K562 (cell line): ENCODE data around the gene DNAJC25. TPM values are rescaled to one million over a fixed set of nuclear protein-coding genes. Genes with fewer than 3 reads are reported as not detected.

Experiments used
- ATAC-seq: fragments of 200-7000 bp; cut with Tn5 transposase; 3 replicates; pipeline ENCODE4 v1.9.1; 2020; ENCODE audit warnings: moderate library complexity
- BruUV-seq: library from RNA; stranded (reverse); fragments of 400-500 nt; replicated peaks from 2 replicates; lab custom pipeline; 2021; lab: Mats Ljungman, UMichigan
- CTCF ChIA-PET: fragments of 300-600 bp; formaldehyde crosslinking; extraction: SDS; loops from one replicate; lab custom pipeline; 2021; ENCODE audit warnings: low intra/inter-chr PET ratio; lab: Yijun Ruan, JAX
- POLR2A ChIA-PET: fragments of 300-600, 350-650 bp; sonication (Branson Sonifier 250); formaldehyde crosslinking; extraction: SDS; loops from one replicate; lab custom pipeline; 2021; ENCODE audit warnings: antibody characterized with exemption, inconsistent platforms; lab: Yijun Ruan, JAX
- DNase-seq, 4 experiments: peaks; one replicate each; pipeline versions ENCODE4 v3.0.0 to v3.0.0-alpha.2; 2011 to 2018; ENCODE audit warnings: low spot score in 3 of 4, mixed read lengths in 3 of 4; ENCODE audit errors: extremely low read depth in 1 of 4
- FAIRE-seq: peaks from 2 replicates; lab custom pipeline; 2011; peaks lifted over from hg19 to GRCh38; lab: Jason Lieb, UNC
- H2AFZ ChIP-seq: 2 replicates; pipeline ENCODE4 v1.6.0; 2011; ENCODE audit warnings: low read depth, low read length, control low read depth, inconsistent platforms
- H3K27ac ChIP-seq: fragments of 200-600 bp; 3 replicates; pipeline ENCODE4 v1.8.0; 2011; ENCODE audit warnings: low read depth, mild to moderate bottlenecking, control low read depth, inconsistent platforms, low read length, moderate library complexity, mixed read lengths; ENCODE audit errors: extremely low read depth
- H3K27me3 ChIP-seq, 2 experiments: fragments of 300-600 bp in 1 of 2; 2 replicates in 1 of 2; 3 replicates in 1 of 2; pipeline versions ENCODE4 v1.6.0 to v1.8.0; 2011; ENCODE audit warnings: inconsistent platforms in 2 of 2, low read length in 2 of 2, mild to moderate bottlenecking in 1 of 2, mixed read lengths in 1 of 2, moderate library complexity in 1 of 2; ENCODE audit not compliant: control insufficient read depth in 2 of 2, insufficient read depth in 2 of 2
- H3K36me3 ChIP-seq: fragments of 300-600 bp; 3 replicates; pipeline ENCODE4 v1.8.0; 2011; ENCODE audit warnings: mild to moderate bottlenecking, low read length, inconsistent platforms; ENCODE audit not compliant: control insufficient read depth, insufficient read depth
- H3K4me1 ChIP-seq, 2 experiments: fragments of 200-600 bp in 1 of 2; replicated peaks in 1 of 2; 2 replicates in 1 of 2; 3 replicates in 1 of 2; pipeline versions ENCODE4 v1.5.1 to v1.8.0; 2011; ENCODE audit warnings: inconsistent platforms in 2 of 2, low read length in 2 of 2, mild to moderate bottlenecking in 1 of 2, mixed read lengths in 1 of 2, moderate library complexity in 1 of 2; ENCODE audit not compliant: control insufficient read depth in 2 of 2, insufficient read depth in 2 of 2
- H3K4me2 ChIP-seq: 2 replicates; pipeline ENCODE4 v1.6.1; 2011; ENCODE audit warnings: low read length, control low read depth, inconsistent platforms, mixed read lengths; ENCODE audit not compliant: insufficient read depth
- H3K4me3 ChIP-seq: fragments of 200-600 bp; sonication (generic), shearing (Covaris generic); 2 replicates; pipeline ENCODE4 v1.5.1; 2016; ENCODE audit warnings: control low read depth, inconsistent platforms
- H3K79me2 ChIP-seq: fragments of 200-600 bp; 3 replicates; pipeline ENCODE4 v1.8.0; 2011; ENCODE audit warnings: low read length, inconsistent platforms; ENCODE audit not compliant: control insufficient read depth, insufficient read depth
- H3K9ac ChIP-seq, 2 experiments: 2 replicates each; pipeline versions ENCODE4 v1.6.0 to v1.6.1; 2011; ENCODE audit warnings: low read depth in 2 of 2, low read length in 2 of 2, control low read depth in 1 of 2, inconsistent platforms in 1 of 2, mild to moderate bottlenecking in 1 of 2, mixed read lengths in 1 of 2; ENCODE audit not compliant: insufficient read depth in 1 of 2
- H3K9me1 ChIP-seq: one replicate; pipeline ENCODE4 v1.6.0; 2011; ENCODE audit warnings: inconsistent platforms, mild to moderate bottlenecking, low read length, moderate library complexity; ENCODE audit not compliant: control insufficient read depth, insufficient read depth
- H3K9me3 ChIP-seq: replicated peaks from 2 replicates; pipeline ENCODE4 v1.5.1; 2011; ENCODE audit warnings: low read depth, low read length, inconsistent platforms; ENCODE audit not compliant: control insufficient read depth, insufficient read depth
- H4K20me1 ChIP-seq: replicated peaks from 2 replicates; pipeline ENCODE4 v1.6.1; 2011; ENCODE audit warnings: low read length, inconsistent platforms, mixed read lengths; ENCODE audit not compliant: control insufficient read depth, insufficient read depth
- E2F6 ChIP-seq, 2 experiments: IDR thresholded peaks; 2 replicates each; pipeline ENCODE4 v1.6.1; 2011; ENCODE audit warnings: borderline replicate concordance in 1 of 2, control low read depth in 1 of 2, low read depth in 1 of 2, low read length in 1 of 2, mild to moderate bottlenecking in 1 of 2, mixed read lengths in 1 of 2, moderate library complexity in 1 of 2; ENCODE audit not compliant: insufficient read depth in 1 of 2, insufficient read length in 1 of 2, poor library complexity in 1 of 2, severe bottlenecking in 1 of 2; ENCODE audit errors: extremely low read depth in 1 of 2
- HOXB6 ChIP-seq: fragments of 250-450 bp; sonication (Bioruptor Pico); IDR thresholded peaks from 2 replicates; pipeline ENCODE4 v1.5.1; 2022; ENCODE audit warnings: mild to moderate bottlenecking, borderline replicate concordance
- MAFF ChIP-seq: IDR thresholded peaks from 2 replicates; pipeline ENCODE4 v1.6.1; 2012; ENCODE audit warnings: low read length, improper control_type of control experiment
- MCM5 ChIP-seq: fragments of 450-650 bp; IDR thresholded peaks from 2 replicates; pipeline ENCODE4 v1.6.1; 2016; ENCODE audit warnings: low read depth
- MEF2D ChIP-seq: conservative IDR thresholded peaks from 2 replicates; pipeline ENCODE4 v1.6.1; 2016; ENCODE audit warnings: low read depth, missing genetic modification characterization, missing compliant biosample characterization
- MLX ChIP-seq, 2 experiments: fragments of 450-650 bp in 1 of 2; sonication (generic) in 1 of 2; formaldehyde crosslinking; conservative IDR thresholded peaks; 2 replicates each; pipeline versions ENCODE4 v1.4.0 to v1.8.1; 2020 to 2022; ENCODE audit warnings: mild to moderate bottlenecking in 1 of 2, missing genetic modification reagents in 1 of 2
- NFE2L1 ChIP-seq: fragments of 450-650 bp; IDR thresholded peaks from 2 replicates; pipeline ENCODE4 v1.6.1; 2016; ENCODE audit warnings: missing genetic modification characterization, low read depth, mild to moderate bottlenecking, missing compliant biosample characterization, moderate library complexity, borderline replicate concordance
- RB1 ChIP-seq: fragments of 450-650 bp; IDR thresholded peaks from 2 replicates; pipeline ENCODE4 v1.6.1; 2017; ENCODE audit warnings: low read depth, mild to moderate bottlenecking
- U2AF2 ChIP-seq: fragments of 200-400 bp; formaldehyde crosslinking; optimal IDR thresholded peaks from 2 replicates; pipeline ENCODE3; 2017; ENCODE audit warnings: low read depth, mild to moderate bottlenecking, low read length
- WHSC1 ChIP-seq: IDR thresholded peaks from one replicate; pipeline ENCODE4 v1.6.1; 2012; ENCODE audit warnings: low read length, control low read depth, inconsistent platforms
- YBX1 ChIP-seq: fragments of 450-650 bp; IDR thresholded peaks from 2 replicates; pipeline ENCODE4 v1.7.1; 2016; ENCODE audit warnings: mild to moderate bottlenecking
- ZBTB5 ChIP-seq: fragments of 450-650 bp; IDR thresholded peaks from 2 replicates; pipeline ENCODE4 v1.6.1; 2017; ENCODE audit warnings: antibody characterized with exemption
- ZBTB8A ChIP-seq: fragments of 450-650 bp; IDR thresholded peaks from 2 replicates; pipeline ENCODE4 v1.6.1; 2018; ENCODE audit warnings: mild to moderate bottlenecking, moderate library complexity; ENCODE audit not compliant: partially characterized antibody
- ZKSCAN3 ChIP-seq: fragments of 250-450 bp; sonication (Bioruptor Pico); IDR thresholded peaks from 2 replicates; pipeline ENCODE4 v1.4.0; 2020
- ZNF121 ChIP-seq: sonication (generic); formaldehyde crosslinking; conservative IDR thresholded peaks from 2 replicates; pipeline ENCODE4 v1.8.0; 2022; ENCODE audit warnings: missing genetic modification reagents
- ZNF384 ChIP-seq: IDR thresholded peaks from 2 replicates; pipeline ENCODE4 v1.6.1; 2012; ENCODE audit warnings: low read depth, low read length, improper control_type of control experiment
- ZNF551 ChIP-seq: fragments of 250-450 bp; sonication (Bioruptor Pico); IDR thresholded peaks from 2 replicates; pipeline ENCODE4 v1.5.0; 2021; ENCODE audit warnings: mild to moderate bottlenecking, moderate library complexity
- ZZZ3 ChIP-seq: fragments of 450-650 bp; IDR thresholded peaks from 2 replicates; pipeline ENCODE4 v1.6.1; 2016; ENCODE audit warnings: antibody characterized with exemption, mild to moderate bottlenecking, moderate library complexity
- WGBS: fragments of 100-300 bp; shearing (Covaris generic); methylation state at CpG from one replicate; pipeline ENCODE4 v1.1.6; 2016; ENCODE audit warnings: low coverage, mixed read lengths; ENCODE audit not compliant: insufficient coverage; ENCODE audit errors: missing lambda C conversion rate; 5-methylcytosine and 5-hydroxymethylcytosine counted together
- in situ Hi-C: fragments of 300-500 bp; cut with MboI; formaldehyde crosslinking; loops from 4 replicates; pipeline ENCODE4 v1.15.0; 2018; ENCODE audit warnings: inconsistent platforms, mixed read lengths
- intact Hi-C: fragments of 100-400 bp; cut with micrococcal nuclease; formaldehyde crosslinking; loops from 2 replicates; pipeline ENCODE4 v1.14.2; 2022
- polyA plus RNA-seq, 8 experiments: library from polyadenylated mRNA; depleted of rRNA in 4 of 8; stranded (reverse) in 5 of 8; unstranded in 3 of 8; fragments of >200 nt; fragmentation: Nextera tagmentation in 2 of 8; fragmentation: Illumina TruSeq in 1 of 8; extraction: Ambion mirVana in 2 of 8; extraction: Trizol in 1 of 8; gene quantifications; 2 replicates each; pipeline versions ENCODE4 v1.2.1 to v1.2.3, GENCODE V29; 2011 to 2014; ENCODE audit warnings: inconsistent platforms in 1 of 8, missing spikeins in 1 of 8
- total RNA-seq, 7 experiments: library from RNA; depleted of rRNA in 6 of 7; stranded (reverse); fragments of >200 nt in 6 of 7; fragmentation: Illumina TruSeq in 2 of 7; extraction: Trizol in 2 of 7; gene quantifications; 2 replicates each; pipeline versions ENCODE4 v1.2.1 to v1.2.3, GENCODE V29; 2011 to 2021; ENCODE audit warnings: low replicate concordance in 1 of 7

Gene DNAJC25
- total and polyA plus RNA-seq, 9 of the 15 experiments (the other 6 are each of a cell fraction or from before 2014, with no cell fraction given) = 3.7 to 11.2 (median 7.1) TPM

- TF ChIP-seq ZBTB5 (no peak), MEF2D (tag) (no peak), ZNF551 (CRISPR knock-in tag) (no peak), ZNF384 (no peak)
These were observed 29.7 kb upstream of the DNAJC25 start (continued) for GRCh38 chr9:111601237-111602018.

DNA sequence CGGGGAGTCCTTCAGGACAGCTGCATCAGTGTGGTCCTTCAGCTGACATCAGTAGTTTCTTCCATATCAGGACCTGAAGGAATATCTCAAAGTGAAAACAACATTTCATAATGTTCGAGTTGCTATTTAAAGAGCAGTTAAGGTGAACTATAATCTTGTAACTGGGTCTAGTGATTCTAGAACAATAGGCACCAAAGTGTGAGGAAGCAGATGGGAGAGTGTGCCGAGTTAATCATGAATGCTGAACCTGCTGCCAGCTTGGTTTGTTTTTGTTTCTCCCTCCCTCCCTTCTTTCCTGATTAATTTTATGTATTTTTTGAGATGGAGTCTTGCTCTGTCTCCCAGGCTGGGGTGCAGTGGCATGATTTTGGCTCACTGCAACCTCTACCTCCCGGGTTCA is 28.1 kb upstream of the DNAJC25 start:
- CTCF ChIA-PET = no interaction called here
- no peak overlapping the region for H3K4me2 ChIP-seq
- 2% methylated on average over 4 of the region's 4 CpGs for WGBS
- in situ Hi-C loops (no loop called here), intact Hi-C loops (no loop called here)
- H3K9me1 ChIP-seq = no peaks in the 10 kb centered on the region
- H4K20me1 ChIP-seq = no peaks in the 10 kb centered on the region
- ATAC-seq (no peak), FAIRE-seq (no peak), DNase-seq (no peak)
- no peak overlapping the region for H3K4me3 ChIP-seq
- no peak overlapping the region for H3K9ac ChIP-seq
- H3K27ac ChIP-seq = no peak overlapping the region
- POLR2A ChIA-PET = no interaction called here
- no peaks in the 10 kb centered on the region for H3K36me3 ChIP-seq
- H3K27me3 ChIP-seq = peaks cover 17 to 21% of the 10 kb centered on the region in 2 experiments; a peak in 4 of 5 replicates
- H2AFZ ChIP-seq = no peak overlapping the region
- peaks cover 1 to 13% of the 10 kb centered on the region in 2 experiments; a peak in 2 of 5 replicates for H3K4me1 ChIP-seq
- BruUV-seq = no TSS peak
- H3K9me3 ChIP-seq = no peaks in the 10 kb centered on the region
- no peaks in the 10 kb centered on the region for H3K79me2 ChIP-seq
- no peak for TF ChIP-seq MLX (CRISPR knock-in tag; conservative IDR thresholded peaks at IDR 0.05)
- no peak for TF ChIP-seq HOXB6 (CRISPR knock-in tag)
- no peak for TF ChIP-seq ZNF121
- TF ChIP-seq RB1 = no peak
- TF ChIP-seq ZZZ3 = no peak
- no peak for TF ChIP-seq MAFF
- no peak for TF ChIP-seq WHSC1
- no peak for TF ChIP-seq ZNF551 (CRISPR knock-in tag)
- TF ChIP-seq ZBTB8A = no peak
- TF ChIP-seq E2F6 (IDR thresholded peaks at IDR 0.05; ENCODE audit: borderline replicate concordance in 1 of 2, extremely low read depth in 1 of 2, insufficient read depth in 1 of 2, insufficient read length in 1 of 2, low read depth in 1 of 2, low read length in 1 of 2, poor library complexity in 1 of 2, severe bottlenecking in 1 of 2) = no peak
- TF ChIP-seq YBX1 = no peak
- no peak for TF ChIP-seq MCM5
- no peak for TF ChIP-seq U2AF2
- no peak for TF ChIP-seq NFE2L1 (tag)
- TF ChIP-seq ZKSCAN3 (CRISPR knock-in tag) = no peak
